ENCODE data around the gene SMAD4.

Gene SMAD4

GRCh38 chr18:51053814-51054213, 23.8 kb downstream of the SMAD4 start:
- H3K4me1 ChIP-seq (ENCODE audit: low read depth, poor library complexity, severe bottlenecking) = peaks cover 25% of the 10 kb centered on the region
- TF ChIP-seq CTCF (conservative IDR thresholded peaks at IDR 0.05; ENCODE audit: low read depth, low read length) = no peak
- no peaks in the 10 kb centered on the region for H4K20me1 ChIP-seq (ENCODE audit: insufficient read depth)
- no peaks in the 10 kb centered on the region; the same call in 1 of the 2 replicates for H3K36me3 ChIP-seq (ENCODE audit: insufficient read depth)
- no peak overlapping the region for H3K4me3 ChIP-seq (IDR thresholded peaks at IDR 0.05; ENCODE audit: insufficient read depth, low read depth, low read length)
- peak overlapping the region; percentile 53 for H3K4me2 ChIP-seq
- peak overlapping the region; percentile 7; the same call in 1 of the 2 replicates for H3K9ac ChIP-seq
- peaks cover 4% of the 10 kb centered on the region; the same call in 1 of the 2 replicates for H3K79me2 ChIP-seq (ENCODE audit: insufficient read depth, low read depth)
- no peak overlapping the region for H2AFZ ChIP-seq (ENCODE audit: low read depth)
- peak overlapping the region; percentile 37 for H3K27ac ChIP-seq
- H3K27me3 ChIP-seq (ENCODE audit: insufficient read depth, low read depth) = no peaks in the 10 kb centered on the region

GRCh38 chr18:51054764-51055163, 24.8 kb downstream of the SMAD4 start:
- H4K20me1 ChIP-seq (ENCODE audit: insufficient read depth) = no peaks in the 10 kb centered on the region
- no peak overlapping the region for H3K4me2 ChIP-seq
- no peak for TF ChIP-seq CTCF (conservative IDR thresholded peaks at IDR 0.05; ENCODE audit: low read depth, low read length)
- H3K27ac ChIP-seq = no peak overlapping the region
- no peak overlapping the region for H3K4me3 ChIP-seq (IDR thresholded peaks at IDR 0.05; ENCODE audit: insufficient read depth, low read depth, low read length)
- peaks cover 25% of the 10 kb centered on the region for H3K4me1 ChIP-seq (ENCODE audit: low read depth, poor library complexity, severe bottlenecking)
- no peaks in the 10 kb centered on the region for H3K27me3 ChIP-seq (ENCODE audit: insufficient read depth, low read depth)
- peaks cover 4% of the 10 kb centered on the region; the same call in 1 of the 2 replicates for H3K79me2 ChIP-seq (ENCODE audit: insufficient read depth, low read depth)
- H2AFZ ChIP-seq (ENCODE audit: low read depth) = no peak overlapping the region
- no peaks in the 10 kb centered on the region for H3K36me3 ChIP-seq (ENCODE audit: insufficient read depth)
- H3K9ac ChIP-seq = no peak overlapping the region

GRCh38 chr18:51059969-51060368, 30.0 kb downstream of the SMAD4 start:
- Histone ChIP-seq H3K36me3 (ENCODE audit: insufficient read depth) (peaks cover 6% of the 10 kb centered on the region; the same call in 1 of the 2 replicates), H3K4me3 (IDR thresholded peaks at IDR 0.05; ENCODE audit: insufficient read depth, low read depth, low read length) (no peak overlapping the region)

GRCh38 chr18:51064256-51064655, 34.2 kb downstream of the SMAD4 start:
- TF ChIP-seq CTCF (conservative IDR thresholded peaks at IDR 0.05; ENCODE audit: low read depth, low read length) = no peak
- Histone ChIP-seq H2AFZ (ENCODE audit: low read depth) (no peak overlapping the region), H3K36me3 (ENCODE audit: insufficient read depth) (peaks cover 16% of the 10 kb centered on the region; the same call in 1 of the 2 replicates), H3K9ac (no peak overlapping the region), H4K20me1 (ENCODE audit: insufficient read depth) (no peaks in the 10 kb centered on the region; the same call in 1 of the 2 replicates), H3K27ac (no peak overlapping the region), H3K4me3 (IDR thresholded peaks at IDR 0.05; ENCODE audit: insufficient read depth, low read depth, low read length) (no peak overlapping the region), H3K4me2 (no peak overlapping the region), H3K27me3 (ENCODE audit: insufficient read depth, low read depth) (no peaks in the 10 kb centered on the region), H3K79me2 (ENCODE audit: insufficient read depth, low read depth) (no peaks in the 10 kb centered on the region), H3K4me1 (ENCODE audit: low read depth, poor library complexity, severe bottlenecking) (no peaks in the 10 kb centered on the region)

More at GRCh38 chr18:51059969-51060368, 30.0 kb downstream of the SMAD4 start:
- no peak overlapping the region for H3K9ac ChIP-seq
- peaks cover under 1% of the 10 kb centered on the region for H3K4me1 ChIP-seq (ENCODE audit: low read depth, poor library complexity, severe bottlenecking)
- H4K20me1 ChIP-seq (ENCODE audit: insufficient read depth) = no peaks in the 10 kb centered on the region; the same call in 1 of the 2 replicates
- no peak overlapping the region for H3K27ac ChIP-seq
- no peak overlapping the region for H2AFZ ChIP-seq (ENCODE audit: low read depth)
- H3K4me2 ChIP-seq = no peak overlapping the region
- TF ChIP-seq CTCF (conservative IDR thresholded peaks at IDR 0.05; ENCODE audit: low read depth, low read length) = no peak
- H3K27me3 ChIP-seq (ENCODE audit: insufficient read depth, low read depth) = no peaks in the 10 kb centered on the region
- H3K79me2 ChIP-seq (ENCODE audit: insufficient read depth, low read depth) = no peaks in the 10 kb centered on the region; the same call in 1 of the 2 replicates
